GM18511 (cell line): Measurements from ENCODE around the gene ZDHHC24.
A peak's percentile ranks its signal among the peaks of the same experiment; 100 is the strongest.
"Not testable (repeated sequence)": the region's sequence is repeated elsewhere in the genome, so short reads cannot be mapped to it uniquely, and the experiment has no call there.

Source experiments
- ATAC-seq: cut with Tn5 transposase; IDR thresholded peaks from one replicate; pipeline ENCODE4 v1.9.1; 2021; ENCODE audit warnings: mild to moderate bottlenecking, moderate library complexity; ENCODE audit not compliant: unreplicated experiment

The ZDHHC24 gene

GRCh38 chr11:66545701-66546367 lies at the start of gene ZDHHC24:
TSS of gene ZDHHC24 (minus strand) at chr11:66546048. CDS start at chr11:66546003, 45 bp downstream.
- peak; percentile 85 for ATAC-seq

GRCh38 chr11:66595245-66595904 lies 49.5 kb upstream of the ZDHHC24 start:
- no peak for ATAC-seq

GRCh38 chr11:66593650-66594049 lies 47.8 kb upstream of the ZDHHC24 start:
- ATAC-seq: no peak

GRCh38 chr11:66593303-66593635 lies 47.4 kb upstream of the ZDHHC24 start:
- ATAC-seq: no peak

GRCh38 chr11:66592457-66593302 lies 46.8 kb upstream of the ZDHHC24 start, which contains the start of the genes CCDC87 and CCS:
TSS of gene CCDC87 (minus strand) at chr11:66593063. CDS start at chr11:66593015, 48 bp downstream.
TSS of gene CCS (plus strand) at chr11:66593185. CDS start at chr11:66593262, 77 bp downstream.
- ATAC-seq: peak; percentile 94

- no peak for ATAC-seq
Observed at GRCh38 chr11:66591175-66591574, 45.3 kb upstream of the ZDHHC24 start.

- no peak for ATAC-seq
Observed at GRCh38 chr11:66589996-66590675, 44.3 kb upstream of the ZDHHC24 start.

- not testable (repeated sequence) for ATAC-seq
Observed at GRCh38 chr11:66589315-66589714, 43.5 kb upstream of the ZDHHC24 start.

GRCh38 chr11:66586136-66586535 lies 40.3 kb upstream of the ZDHHC24 start:
- no peak for ATAC-seq

- ATAC-seq: not testable (repeated sequence)
Observed at GRCh38 chr11:66585447-66585846, 39.6 kb upstream of the ZDHHC24 start.

GRCh38 chr11:66582565-66583147 lies 36.8 kb upstream of the ZDHHC24 start:
- not testable (repeated sequence) for ATAC-seq

- no peak for ATAC-seq
Observed at GRCh38 chr11:66581261-66581660, 35.4 kb upstream of the ZDHHC24 start.

- no peak for ATAC-seq
Observed at GRCh38 chr11:66580803-66581202, 35.0 kb upstream of the ZDHHC24 start.

- ATAC-seq: no peak
Observed at GRCh38 chr11:66579017-66579606, 33.3 kb upstream of the ZDHHC24 start.

- no peak for ATAC-seq
Observed at GRCh38 chr11:66570850-66571180, 25.0 kb upstream of the ZDHHC24 start.

GRCh38 chr11:66570079-66570849 lies 24.4 kb upstream of the ZDHHC24 start:
- no peak for ATAC-seq

- no peak for ATAC-seq
Observed at GRCh38 chr11:66569076-66569475, 23.2 kb upstream of the ZDHHC24 start.

- no peak for ATAC-seq
Observed at GRCh38 chr11:66568124-66568916, 22.5 kb upstream of the ZDHHC24 start, which contains the start of gene CTSF. TSS of gene CTSF (minus strand) at chr11:66568606. CDS start at chr11:66568486, 120 bp downstream.

- no peak for ATAC-seq
Observed at GRCh38 chr11:66567787-66568123, 21.9 kb upstream of the ZDHHC24 start.
